HCT116 (cell line): ENCODE measurements around the gene CYP17A1. TPM values are rescaled to one million over a fixed set of nuclear protein-coding genes. Genes with fewer than 3 reads are reported as not detected.

Source experiments
- ATAC-seq: fragments of 200-7000 bp; cut with Tn5 transposase; 2 replicates; pipeline ENCODE4 v1.9.1; 2020; ENCODE audit warnings: mild to moderate bottlenecking, moderate library complexity
- BruUV-seq: library from RNA; stranded (reverse); fragments of 400-500 nt; replicated peaks from 2 replicates; lab custom pipeline; 2021; lab: Mats Ljungman, UMichigan
- CTCF ChIA-PET: fragments of 300-600 bp; sonication (Branson Sonifier 250); formaldehyde crosslinking; loops from one replicate; lab custom pipeline; 2021; ENCODE audit warnings: antibody characterized with exemption; lab: Charles Lee
- POLR2A ChIA-PET: fragments of 300-600, 350-600 bp; sonication (Branson Sonifier 250); formaldehyde crosslinking; loops from one replicate; lab custom pipeline; 2021; ENCODE audit warnings: antibody characterized with exemption; lab: Charles Lee
- RAD21 ChIA-PET, 2 experiments: fragments of 300-600 bp; sonication (Branson Sonifier 250); formaldehyde crosslinking; loops; one replicate each; lab custom pipeline; 2023; ENCODE audit warnings: low total read pairs in 2 of 2; ENCODE audit not compliant: uncharacterized antibody in 2 of 2, unreplicated experiment in 2 of 2, low non-redundant PET in 1 of 2; lab: Charles Lee
- DNase-seq: peaks from one replicate; pipeline ENCODE4 v3.0.0-alpha.2; 2010; ENCODE audit warnings: low read depth, low spot score
- H2AFZ ChIP-seq: fragments of 200-600 bp; shearing (Covaris generic), sonication (generic); 2 replicates; pipeline ENCODE4 v1.6.1; 2017; ENCODE audit warnings: low read depth, mixed run types, mixed read lengths, antibody characterized with exemption, low read length; ENCODE audit not compliant: poor library complexity, severe bottlenecking
- H3K27ac ChIP-seq: 2 replicates; pipeline ENCODE4 v1.5.1; 2012; ENCODE audit warnings: low read depth, low read length
- H3K27me3 ChIP-seq: fragments of 200-600 bp; sonication (generic); 2 replicates; pipeline ENCODE4 v1.6.1; 2016; ENCODE audit warnings: mixed run types, low read length, mixed read lengths; ENCODE audit not compliant: insufficient read depth
- H3K36me3 ChIP-seq, 2 experiments: fragments of 200-500 bp in 1 of 2; fragments of 200-600 bp in 1 of 2; sonication (Bioruptor generic) in 1 of 2; sonication (generic) in 1 of 2; 2 replicates each; pipeline versions ENCODE4 v1.5.1 to v1.6.1; 2014 to 2016; ENCODE audit warnings: low read length in 2 of 2, inconsistent platforms in 1 of 2, mixed read lengths in 1 of 2, mixed run types in 1 of 2; ENCODE audit not compliant: insufficient read depth in 2 of 2, control insufficient read depth in 1 of 2
- H3K4me1 ChIP-seq, 2 experiments: fragments of 200-600 bp in 1 of 2; sonication (generic) in 1 of 2; 2 replicates each; pipeline versions ENCODE4 v1.5.1 to v1.6.1; 2012 to 2017; ENCODE audit warnings: low read length in 2 of 2, inconsistent platforms in 1 of 2, mild to moderate bottlenecking in 1 of 2, mixed read lengths in 1 of 2, mixed run types in 1 of 2, moderate library complexity in 1 of 2; ENCODE audit not compliant: insufficient read depth in 2 of 2, control insufficient read depth in 1 of 2
- H3K4me2 ChIP-seq: fragments of 200-600 bp; sonication (generic); 2 replicates; pipeline ENCODE4 v1.6.1; 2017; ENCODE audit warnings: mixed run types, low read length, mixed read lengths
- H3K4me3 ChIP-seq, 2 experiments: fragments of 200-600 bp in 1 of 2; sonication (generic) in 1 of 2; replicated peaks in 1 of 2; 2 replicates each; pipeline ENCODE4 v1.5.1; 2011 to 2016; ENCODE audit warnings: low read length in 2 of 2, control low read depth in 1 of 2, low read depth in 1 of 2, mild to moderate bottlenecking in 1 of 2, mixed read lengths in 1 of 2, mixed run types in 1 of 2
- H3K79me2 ChIP-seq: fragments of 200-600 bp; sonication (generic); 2 replicates; pipeline ENCODE4 v1.6.1; 2017; ENCODE audit warnings: mild to moderate bottlenecking, mixed run types, low read length, moderate library complexity, mixed read lengths; ENCODE audit not compliant: insufficient read depth
- H3K9ac ChIP-seq: fragments of 200-600 bp; sonication (generic); 2 replicates; pipeline ENCODE4 v1.6.1; 2016; ENCODE audit warnings: low read length, mixed read lengths
- H3K9me2 ChIP-seq: fragments of 200-600 bp; sonication (generic), shearing (Covaris generic); 2 replicates; pipeline ENCODE4 v1.6.1; 2017; ENCODE audit warnings: mixed run types, mild to moderate bottlenecking, moderate library complexity; ENCODE audit not compliant: insufficient read depth
- H3K9me3 ChIP-seq, 2 experiments: fragments of 200-500 bp in 1 of 2; fragments of 200-600 bp in 1 of 2; sonication (Bioruptor generic) in 1 of 2; sonication (generic) in 1 of 2; 2 replicates each; pipeline ENCODE4 v1.6.1; 2014 to 2017; ENCODE audit warnings: low read length in 2 of 2, mixed read lengths in 2 of 2, inconsistent platforms in 1 of 2, low read depth in 1 of 2, mild to moderate bottlenecking in 1 of 2, mixed run types in 1 of 2, moderate library complexity in 1 of 2; ENCODE audit not compliant: control insufficient read depth in 1 of 2, insufficient read depth in 1 of 2
- H4K20me1 ChIP-seq: fragments of 200-600 bp; sonication (generic), shearing (Covaris generic); 2 replicates; pipeline ENCODE4 v1.6.1; 2017; ENCODE audit warnings: mixed run types, mild to moderate bottlenecking, moderate library complexity; ENCODE audit not compliant: insufficient read depth
- EGR1 ChIP-seq: IDR thresholded peaks from 2 replicates; pipeline ENCODE4 v1.6.1; 2012; ENCODE audit warnings: low read depth
- EZH2 ChIP-seq: fragments of 200-600 bp; sonication (generic); IDR thresholded peaks from 2 replicates; pipeline ENCODE4 v1.6.1; 2017; ENCODE audit warnings: antibody characterized with exemption, mixed run types
- EZH2phosphoT487 ChIP-seq: fragments of 200-600 bp; IDR thresholded peaks from 2 replicates; pipeline ENCODE4 v1.6.1; 2018; ENCODE audit warnings: antibody characterized with exemption, borderline replicate concordance
- FOSL1 ChIP-seq: IDR thresholded peaks from 2 replicates; pipeline ENCODE4 v1.6.1; 2012; ENCODE audit warnings: low read depth
- JUND ChIP-seq: IDR thresholded peaks from 2 replicates; pipeline ENCODE4 v1.6.1; 2012
- POLR2A ChIP-seq: IDR thresholded peaks from 2 replicates; pipeline ENCODE4 v1.7.0; 2011; ENCODE audit warnings: borderline replicate concordance; ENCODE audit not compliant: insufficient read depth, insufficient read length; ENCODE audit errors: extremely low read depth
- RAD21 ChIP-seq: IDR thresholded peaks from 2 replicates; pipeline ENCODE4 v1.6.1; 2012; ENCODE audit warnings: low read depth, mild to moderate bottlenecking
- SP1 ChIP-seq: IDR thresholded peaks from 2 replicates; pipeline ENCODE4 v1.6.1; 2012; ENCODE audit warnings: low read depth
- SRF ChIP-seq: IDR thresholded peaks from 2 replicates; pipeline ENCODE4 v1.6.1; 2012; ENCODE audit warnings: low read depth
- TCF7L2 ChIP-seq: IDR thresholded peaks from 2 replicates; pipeline ENCODE4 v1.7.0; 2011; ENCODE audit warnings: borderline replicate concordance, inconsistent platforms; ENCODE audit not compliant: insufficient read depth, insufficient read length; ENCODE audit errors: extremely low read depth
- YY1 ChIP-seq: IDR thresholded peaks from 2 replicates; pipeline ENCODE4 v1.6.1; 2011; ENCODE audit warnings: low read length, low read depth, moderate library complexity, mild to moderate bottlenecking; ENCODE audit not compliant: insufficient replicate concordance; ENCODE audit errors: extremely low read depth
- ZFX ChIP-seq: fragments of 450-650 bp; IDR thresholded peaks from 2 replicates; pipeline ENCODE4 v1.6.1; 2017
- ZNF274 ChIP-seq: fragments of 200-500 bp; sonication (Bioruptor generic); IDR thresholded peaks from 2 replicates; pipeline ENCODE4 v1.6.1; 2014; ENCODE audit warnings: mild to moderate bottlenecking, low read depth, low read length, inconsistent platforms
- intact Hi-C: fragments of 100-400 bp; cut with micrococcal nuclease; formaldehyde crosslinking; loops from 2 replicates; pipeline ENCODE4 v1.10.0; 2022
- total RNA-seq: library from RNA; stranded (reverse); gene quantifications from one replicate; pipeline ENCODE4 v1.2.1, GENCODE V29; 2021; ENCODE audit not compliant: unreplicated experiment
- TF ChIP-seq, protein P1 (sequence below): IDR thresholded peaks from 2 replicates; pipeline ENCODE4 v1.6.1; 2012; ENCODE audit warnings: low read depth
- TF ChIP-seq, protein P2 (sequence below), 3 experiments: fragments of 200-600 bp in 1 of 3; sonication (generic) in 1 of 3; IDR thresholded peaks in 2 of 3; conservative IDR thresholded peaks in 1 of 3; 2 replicates each; pipeline ENCODE4 v1.5.1; 2012 to 2017; ENCODE audit warnings: low read depth in 2 of 3, low read length in 2 of 3, antibody characterized with exemption in 1 of 3, borderline replicate concordance in 1 of 3, control low read depth in 1 of 3, mild to moderate bottlenecking in 1 of 3, mixed read lengths in 1 of 3, mixed run types in 1 of 3, moderate library complexity in 1 of 3; ENCODE audit not compliant: insufficient read depth in 1 of 3
- TF ChIP-seq, protein P3 (sequence below): IDR thresholded peaks from 2 replicates; pipeline ENCODE4 v1.6.1; 2012
- TF ChIP-seq, protein P4 (sequence below): IDR thresholded peaks from 2 replicates; pipeline ENCODE4 v1.6.1; 2011; ENCODE audit warnings: mild to moderate bottlenecking, low read length, moderate library complexity; ENCODE audit not compliant: insufficient replicate concordance; ENCODE audit errors: extremely low read depth
- TF ChIP-seq, protein P5 (sequence below): IDR thresholded peaks from 2 replicates; pipeline ENCODE4 v1.6.1; 2012

CYP17A1 gene
- total RNA-seq, 1 experiment from 2014 or later = 4.0 TPM

DNA sequence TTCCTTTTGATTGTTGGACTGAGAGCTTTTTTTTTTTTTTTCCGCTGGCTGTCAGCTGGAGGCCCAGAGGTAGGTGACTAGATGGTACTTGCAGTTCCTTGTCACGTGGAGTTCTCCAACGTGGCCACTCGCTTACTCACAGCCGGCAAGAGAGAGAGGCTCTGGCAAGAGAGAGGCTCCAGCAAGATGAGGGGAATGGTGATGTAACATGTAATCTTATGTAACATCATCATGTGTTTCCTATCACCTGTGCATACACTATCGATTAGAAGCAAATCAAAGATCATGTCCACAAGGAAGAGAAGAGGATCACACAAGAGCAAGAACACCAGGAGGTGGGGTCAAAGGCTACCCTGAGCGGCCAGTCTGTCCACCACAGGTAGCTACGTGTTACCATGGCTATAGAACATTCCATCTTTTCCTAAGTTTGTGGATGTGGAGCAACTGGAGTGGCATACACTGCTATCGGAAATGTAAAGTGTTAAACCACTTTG lies 12.9 kb upstream of the CYP17A1 start:
- BruUV-seq = no TSS peak
- H2AFZ ChIP-seq = no peak overlapping the region
- ATAC-seq = no peak
- H3K4me2 ChIP-seq = no peak overlapping the region
- intact Hi-C loops = no loop called here
- H3K9ac ChIP-seq = no peak overlapping the region
- no peaks in the 10 kb centered on the region for H3K9me2 ChIP-seq
- TF ChIP-seq ZNF274 = no peak
- TF ChIP-seq, protein P1, sequence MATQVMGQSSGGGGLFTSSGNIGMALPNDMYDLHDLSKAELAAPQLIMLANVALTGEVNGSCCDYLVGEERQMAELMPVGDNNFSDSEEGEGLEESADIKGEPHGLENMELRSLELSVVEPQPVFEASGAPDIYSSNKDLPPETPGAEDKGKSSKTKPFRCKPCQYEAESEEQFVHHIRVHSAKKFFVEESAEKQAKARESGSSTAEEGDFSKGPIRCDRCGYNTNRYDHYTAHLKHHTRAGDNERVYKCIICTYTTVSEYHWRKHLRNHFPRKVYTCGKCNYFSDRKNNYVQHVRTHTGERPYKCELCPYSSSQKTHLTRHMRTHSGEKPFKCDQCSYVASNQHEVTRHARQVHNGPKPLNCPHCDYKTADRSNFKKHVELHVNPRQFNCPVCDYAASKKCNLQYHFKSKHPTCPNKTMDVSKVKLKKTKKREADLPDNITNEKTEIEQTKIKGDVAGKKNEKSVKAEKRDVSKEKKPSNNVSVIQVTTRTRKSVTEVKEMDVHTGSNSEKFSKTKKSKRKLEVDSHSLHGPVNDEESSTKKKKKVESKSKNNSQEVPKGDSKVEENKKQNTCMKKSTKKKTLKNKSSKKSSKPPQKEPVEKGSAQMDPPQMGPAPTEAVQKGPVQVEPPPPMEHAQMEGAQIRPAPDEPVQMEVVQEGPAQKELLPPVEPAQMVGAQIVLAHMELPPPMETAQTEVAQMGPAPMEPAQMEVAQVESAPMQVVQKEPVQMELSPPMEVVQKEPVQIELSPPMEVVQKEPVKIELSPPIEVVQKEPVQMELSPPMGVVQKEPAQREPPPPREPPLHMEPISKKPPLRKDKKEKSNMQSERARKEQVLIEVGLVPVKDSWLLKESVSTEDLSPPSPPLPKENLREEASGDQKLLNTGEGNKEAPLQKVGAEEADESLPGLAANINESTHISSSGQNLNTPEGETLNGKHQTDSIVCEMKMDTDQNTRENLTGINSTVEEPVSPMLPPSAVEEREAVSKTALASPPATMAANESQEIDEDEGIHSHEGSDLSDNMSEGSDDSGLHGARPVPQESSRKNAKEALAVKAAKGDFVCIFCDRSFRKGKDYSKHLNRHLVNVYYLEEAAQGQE = no peak
- TF ChIP-seq, protein P2, sequence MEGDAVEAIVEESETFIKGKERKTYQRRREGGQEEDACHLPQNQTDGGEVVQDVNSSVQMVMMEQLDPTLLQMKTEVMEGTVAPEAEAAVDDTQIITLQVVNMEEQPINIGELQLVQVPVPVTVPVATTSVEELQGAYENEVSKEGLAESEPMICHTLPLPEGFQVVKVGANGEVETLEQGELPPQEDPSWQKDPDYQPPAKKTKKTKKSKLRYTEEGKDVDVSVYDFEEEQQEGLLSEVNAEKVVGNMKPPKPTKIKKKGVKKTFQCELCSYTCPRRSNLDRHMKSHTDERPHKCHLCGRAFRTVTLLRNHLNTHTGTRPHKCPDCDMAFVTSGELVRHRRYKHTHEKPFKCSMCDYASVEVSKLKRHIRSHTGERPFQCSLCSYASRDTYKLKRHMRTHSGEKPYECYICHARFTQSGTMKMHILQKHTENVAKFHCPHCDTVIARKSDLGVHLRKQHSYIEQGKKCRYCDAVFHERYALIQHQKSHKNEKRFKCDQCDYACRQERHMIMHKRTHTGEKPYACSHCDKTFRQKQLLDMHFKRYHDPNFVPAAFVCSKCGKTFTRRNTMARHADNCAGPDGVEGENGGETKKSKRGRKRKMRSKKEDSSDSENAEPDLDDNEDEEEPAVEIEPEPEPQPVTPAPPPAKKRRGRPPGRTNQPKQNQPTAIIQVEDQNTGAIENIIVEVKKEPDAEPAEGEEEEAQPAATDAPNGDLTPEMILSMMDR (IDR thresholded peaks at IDR 0.05 in 2 of 3, conservative IDR thresholded peaks at IDR 0.05 in 1 of 3; ENCODE audit: borderline replicate concordance in 1 of 3, insufficient read depth in 1 of 3, low read depth in 2 of 3, low read length in 2 of 3) = no peak
- TF ChIP-seq SRF = no peak
- TF ChIP-seq FOSL1 = no peak
- TF ChIP-seq YY1 = no peak
- no peak for TF ChIP-seq ZFX
- TF ChIP-seq EZH2phosphoT487 = no peak
- TF ChIP-seq, protein P3, sequence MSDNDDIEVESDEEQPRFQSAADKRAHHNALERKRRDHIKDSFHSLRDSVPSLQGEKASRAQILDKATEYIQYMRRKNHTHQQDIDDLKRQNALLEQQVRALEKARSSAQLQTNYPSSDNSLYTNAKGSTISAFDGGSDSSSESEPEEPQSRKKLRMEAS = no peak
- no peak for TF ChIP-seq EZH2
- no peak for TF ChIP-seq JUND
- TF ChIP-seq, protein P4, sequence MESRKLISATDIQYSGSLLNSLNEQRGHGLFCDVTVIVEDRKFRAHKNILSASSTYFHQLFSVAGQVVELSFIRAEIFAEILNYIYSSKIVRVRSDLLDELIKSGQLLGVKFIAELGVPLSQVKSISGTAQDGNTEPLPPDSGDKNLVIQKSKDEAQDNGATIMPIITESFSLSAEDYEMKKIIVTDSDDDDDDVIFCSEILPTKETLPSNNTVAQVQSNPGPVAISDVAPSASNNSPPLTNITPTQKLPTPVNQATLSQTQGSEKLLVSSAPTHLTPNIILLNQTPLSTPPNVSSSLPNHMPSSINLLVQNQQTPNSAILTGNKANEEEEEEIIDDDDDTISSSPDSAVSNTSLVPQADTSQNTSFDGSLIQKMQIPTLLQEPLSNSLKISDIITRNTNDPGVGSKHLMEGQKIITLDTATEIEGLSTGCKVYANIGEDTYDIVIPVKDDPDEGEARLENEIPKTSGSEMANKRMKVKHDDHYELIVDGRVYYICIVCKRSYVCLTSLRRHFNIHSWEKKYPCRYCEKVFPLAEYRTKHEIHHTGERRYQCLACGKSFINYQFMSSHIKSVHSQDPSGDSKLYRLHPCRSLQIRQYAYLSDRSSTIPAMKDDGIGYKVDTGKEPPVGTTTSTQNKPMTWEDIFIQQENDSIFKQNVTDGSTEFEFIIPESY = no peak
- TF ChIP-seq EGR1 = no peak
- no peak for TF ChIP-seq RAD21
- no peak for TF ChIP-seq SP1
- TF ChIP-seq, protein P5, sequence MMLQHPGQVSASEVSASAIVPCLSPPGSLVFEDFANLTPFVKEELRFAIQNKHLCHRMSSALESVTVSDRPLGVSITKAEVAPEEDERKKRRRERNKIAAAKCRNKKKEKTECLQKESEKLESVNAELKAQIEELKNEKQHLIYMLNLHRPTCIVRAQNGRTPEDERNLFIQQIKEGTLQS = no peak
- no peak for TF ChIP-seq TCF7L2
- no peak for TF ChIP-seq POLR2A
- no peaks in the 10 kb centered on the region for H3K27me3 ChIP-seq
- H3K4me1 ChIP-seq = peaks cover 4% of the 10 kb centered on the region in 2 experiments; a peak in 3 of 4 replicates
- DNase-seq = no peak
- no peak overlapping the region for H3K27ac ChIP-seq
- peaks cover 0 to 4% of the 10 kb centered on the region in 2 experiments; a peak in 1 of 4 replicates for H3K9me3 ChIP-seq
- ChIA-PET CTCF (no interaction called here), RAD21 (no interaction called here), POLR2A (no interaction called here)
- H3K36me3 ChIP-seq = no peaks in the 10 kb centered on the region
- H4K20me1 ChIP-seq = no peaks in the 10 kb centered on the region
- no peak overlapping the region for H3K4me3 ChIP-seq
- peaks cover 2% of the 10 kb centered on the region; the same call in 1 of the 2 replicates for H3K79me2 ChIP-seq
